Smooth muscle cell (in vitro differentiated cells): ENCODE results near the gene TMED9. TPM values are rescaled to one million over a fixed set of nuclear protein-coding genes. Genes with fewer than 3 reads are reported as not detected.

Experiments used
- DNase-seq: peaks from one replicate; lab custom pipeline; 2025; ENCODE audit not compliant: unreplicated experiment; lab: John Stamatoyannopoulos, UW
- H2AFZ ChIP-seq: fragments of 200-600 bp; sonication (generic); 2 replicates; pipeline ENCODE4 v1.6.0; 2016; ENCODE audit warnings: antibody characterized with exemption, low read depth, mild to moderate bottlenecking
- H3F3A ChIP-seq: fragments of 200-600 bp; sonication (generic); 2 replicates; pipeline ENCODE4 v1.6.0; 2017; ENCODE audit warnings: antibody characterized with exemption, low read depth
- H3K27ac ChIP-seq: fragments of 200-600 bp; sonication (generic); 2 replicates; pipeline ENCODE4 v1.5.1; 2016; ENCODE audit warnings: low read depth, mild to moderate bottlenecking
- H3K27me3 ChIP-seq: fragments of 200-600 bp; sonication (generic); 2 replicates; pipeline ENCODE4 v1.6.1; 2016; ENCODE audit warnings: low read depth, mild to moderate bottlenecking
- H3K36me3 ChIP-seq: fragments of 200-600 bp; sonication (generic); 2 replicates; pipeline ENCODE4 v1.5.1; 2016; ENCODE audit warnings: low read depth
- H3K4me1 ChIP-seq: fragments of 200-600 bp; sonication (generic); 2 replicates; pipeline ENCODE4 v1.5.1; 2016; ENCODE audit warnings: low read depth
- H3K4me2 ChIP-seq: fragments of 200-600 bp; sonication (generic); 2 replicates; pipeline ENCODE4 v1.6.0; 2016; ENCODE audit warnings: mild to moderate bottlenecking
- H3K4me3 ChIP-seq: fragments of 200-600 bp; sonication (generic); 2 replicates; pipeline ENCODE4 v1.5.1; 2016; ENCODE audit warnings: mild to moderate bottlenecking
- H3K79me2 ChIP-seq: fragments of 200-600 bp; sonication (generic); 2 replicates; pipeline ENCODE4 v1.6.0; 2016; ENCODE audit warnings: low read depth, mild to moderate bottlenecking
- H3K9ac ChIP-seq: fragments of 200-600 bp; sonication (generic); 2 replicates; pipeline ENCODE4 v1.6.0; 2016; ENCODE audit warnings: low read depth
- H3K9me3 ChIP-seq: fragments of 200-600 bp; sonication (generic); replicated peaks from 2 replicates; pipeline ENCODE4 v1.5.1; 2016; ENCODE audit warnings: low read depth
- H4K20me1 ChIP-seq: fragments of 200-600 bp; sonication (generic); 2 replicates; pipeline ENCODE4 v1.6.0; 2016; ENCODE audit warnings: low read depth
- CTCF ChIP-seq: fragments of 200-600 bp; sonication (generic); IDR thresholded peaks from 2 replicates; pipeline ENCODE4 v1.5.1; 2017; ENCODE audit warnings: borderline replicate concordance, mild to moderate bottlenecking, antibody characterized with exemption; ENCODE audit not compliant: insufficient read depth, poor library complexity, severe bottlenecking
- WGBS: methylation state at CpG from one replicate; pipeline ENCODE4 v1.1.7; 2016; ENCODE audit warnings: low lambda C conversion rate; 5-methylcytosine and 5-hydroxymethylcytosine counted together
- polyA plus RNA-seq: library from polyadenylated mRNA; unstranded; fragments of >200 nt; fragmentation: Nextera tagmentation; extraction: Ambion mirVana; gene quantifications from 2 replicates; pipeline ENCODE4 v1.2.1, GENCODE V29; 2016
- total RNA-seq: library from RNA; depleted of rRNA; stranded (reverse); fragments of >200 nt; gene quantifications from 2 replicates; pipeline ENCODE4 v1.2.3, GENCODE V29; 2014

TMED9 gene
- total and polyA plus RNA-seq, 2 experiments from 2014 or later: 224 to 662 TPM

DNA sequence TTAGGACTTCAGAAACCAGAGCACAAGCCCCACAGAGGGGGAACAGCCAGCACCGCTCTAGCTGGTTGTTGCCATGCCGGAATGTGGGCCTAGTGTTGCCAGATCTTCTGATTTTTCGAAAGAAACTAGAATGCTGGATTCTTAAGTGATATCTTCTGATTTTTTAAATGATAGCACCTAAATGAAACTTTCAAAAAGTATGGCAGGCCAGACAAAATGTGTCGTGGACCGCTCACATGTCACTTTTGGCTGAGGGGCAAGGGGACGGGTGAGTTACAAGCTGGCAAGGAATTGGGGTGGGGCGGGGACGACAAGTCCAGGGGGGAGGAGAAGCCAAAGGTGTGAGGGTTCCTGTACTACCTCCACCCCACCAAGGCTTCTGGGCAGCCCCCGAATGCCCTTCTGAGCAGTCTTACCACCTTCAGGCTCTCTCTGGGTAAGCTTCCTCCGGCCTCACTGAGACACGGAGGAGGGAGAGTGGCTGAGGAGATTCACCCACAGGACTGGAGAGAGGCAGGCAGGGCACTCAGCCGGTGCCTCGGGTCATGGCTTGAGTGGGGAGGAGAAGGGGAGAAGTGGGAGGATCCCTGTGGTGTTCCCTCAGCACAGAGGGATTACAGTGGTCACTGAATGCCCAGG, 18.2 kb downstream of the TMED9 start:
- Histone ChIP-seq H3K27ac (no peak overlapping the region), H3K9me3 (no peaks in the 10 kb centered on the region), H3K79me2 (no peaks in the 10 kb centered on the region), H3K4me2 (no peak overlapping the region), H3K27me3 (no peaks in the 10 kb centered on the region), H3K4me3 (no peak overlapping the region), H4K20me1 (peaks cover 7% of the 10 kb centered on the region), H3K36me3 (no peaks in the 10 kb centered on the region), H2AFZ (no peak overlapping the region), H3F3A (no peaks in the 10 kb centered on the region), H3K4me1 (no peaks in the 10 kb centered on the region), H3K9ac (no peak overlapping the region)
- no peak for DNase-seq
- WGBS: 83% methylated on average over 12 of the region's 13 CpGs
- no peak for TF ChIP-seq CTCF

DNA sequence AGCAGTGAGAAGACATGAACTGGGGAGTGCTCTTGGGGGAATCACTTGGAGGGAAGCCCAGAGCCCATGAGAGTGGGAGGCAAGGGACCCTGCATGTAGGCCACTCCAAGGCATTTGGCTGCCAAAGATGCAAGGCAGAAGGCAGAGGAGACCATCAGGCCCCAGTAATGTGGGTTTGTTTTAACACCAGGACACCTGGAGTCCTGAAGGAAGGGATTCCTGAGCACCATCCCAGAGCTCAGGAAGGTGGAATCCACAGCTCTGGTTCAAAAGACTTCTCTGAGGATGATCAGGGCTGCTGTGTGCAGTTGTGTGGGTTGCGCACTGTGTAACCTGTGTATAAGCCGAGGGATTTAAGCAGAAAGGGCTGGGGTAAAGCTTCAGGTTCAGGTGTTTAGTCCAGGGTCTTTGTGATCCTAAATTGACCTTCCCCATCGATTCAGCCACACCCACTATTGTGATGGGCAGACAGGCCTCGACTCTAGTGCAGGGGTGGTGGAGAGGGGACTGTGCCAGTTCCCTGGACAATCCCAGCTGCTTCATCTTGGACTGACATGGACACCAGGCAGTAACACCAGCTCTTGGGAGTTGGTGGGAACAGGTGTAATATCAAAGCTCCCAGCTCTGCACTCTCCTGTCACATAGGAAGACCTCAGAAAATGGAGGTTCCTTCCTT, 18.9 kb downstream of the TMED9 start:
- Histone ChIP-seq H3K4me2 (no peak overlapping the region), H3K27ac (no peak overlapping the region), H4K20me1 (peaks cover 7% of the 10 kb centered on the region), H3K36me3 (no peaks in the 10 kb centered on the region), H3K4me3 (no peak overlapping the region), H2AFZ (no peak overlapping the region), H3F3A (no peaks in the 10 kb centered on the region), H3K9ac (no peak overlapping the region), H3K9me3 (no peaks in the 10 kb centered on the region), H3K4me1 (no peaks in the 10 kb centered on the region), H3K27me3 (no peaks in the 10 kb centered on the region), H3K79me2 (no peaks in the 10 kb centered on the region)
- DNase-seq: no peak
- 91% methylated on average over 4 of the region's 4 CpGs for WGBS
- no peak for TF ChIP-seq CTCF

DNA sequence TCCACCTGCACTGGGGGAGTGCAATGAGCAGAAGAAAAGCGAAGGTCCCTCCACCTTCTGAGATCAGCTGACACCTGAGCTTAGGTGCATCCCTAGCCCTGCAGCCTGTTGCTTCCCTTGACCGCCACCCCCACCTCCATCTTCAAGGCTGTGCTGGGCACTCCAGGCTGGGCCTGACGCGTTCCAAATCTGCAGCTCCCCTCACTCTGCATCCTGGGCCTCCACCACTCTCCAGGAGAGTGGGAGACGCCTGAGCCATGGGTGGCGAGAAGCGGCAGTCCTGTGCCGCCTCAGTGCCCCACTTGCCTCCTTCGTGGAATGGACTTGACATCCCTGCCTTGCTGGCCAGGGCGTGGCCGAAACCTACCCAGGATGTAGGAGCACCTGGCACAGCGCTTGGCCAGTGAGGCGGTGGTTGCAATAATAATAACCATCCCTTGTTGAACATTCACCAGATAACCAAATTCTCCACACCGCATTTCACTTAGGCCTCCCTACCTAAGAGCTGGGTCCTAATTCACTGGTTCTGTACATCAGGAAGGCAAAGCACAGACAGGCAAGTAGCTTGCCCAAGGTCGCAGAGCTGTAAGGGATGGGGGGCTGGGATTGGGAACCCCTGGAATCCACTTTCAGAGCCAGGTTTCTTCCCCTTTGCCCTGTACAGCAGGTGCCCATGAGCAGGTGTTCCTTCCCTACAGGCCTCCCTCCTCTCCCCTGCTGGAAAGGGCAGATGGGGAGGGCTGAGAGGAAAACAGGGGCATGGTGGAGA, 19.6 kb downstream of the TMED9 start:
- Histone ChIP-seq H3K4me1 (no peaks in the 10 kb centered on the region), H3K4me3 (no peak overlapping the region), H2AFZ (no peak overlapping the region), H3K36me3 (no peaks in the 10 kb centered on the region), H3K9me3 (no peaks in the 10 kb centered on the region), H3K4me2 (no peak overlapping the region), H3K9ac (no peak overlapping the region), H4K20me1 (peaks cover 7% of the 10 kb centered on the region), H3F3A (no peaks in the 10 kb centered on the region), H3K27ac (no peak overlapping the region), H3K79me2 (no peaks in the 10 kb centered on the region), H3K27me3 (no peaks in the 10 kb centered on the region)
- WGBS: 95% methylated on average over 15 of the region's 15 CpGs
- no peak for TF ChIP-seq CTCF
- DNase-seq: no peak
